GM18517 (cell line): ENCODE results near the gene TLK2.
"Not testable (repeated sequence)": the region's sequence is repeated elsewhere in the genome, so short reads cannot be mapped to it uniquely, and the experiment has no call there.

Experiments
- ATAC-seq: cut with Tn5 transposase; IDR thresholded peaks from one replicate; pipeline ENCODE4 v1.9.1; 2021; ENCODE audit warnings: mild to moderate bottlenecking, moderate library complexity; ENCODE audit not compliant: unreplicated experiment

The TLK2 gene

GRCh38 chr17:62482553-62482952 is 3.9 kb downstream of the TLK2 start:
- not testable (repeated sequence) for ATAC-seq

GRCh38 chr17:62490990-62491389 is 12.4 kb downstream of the TLK2 start:
- not testable (repeated sequence) for ATAC-seq

- ATAC-seq, result not testable (repeated sequence)
Observed at GRCh38 chr17:62493049-62493655, 14.5 kb downstream of the TLK2 start.

GRCh38 chr17:62494073-62494472 is 15.4 kb downstream of the TLK2 start:
- not testable (repeated sequence) for ATAC-seq

- not testable (repeated sequence) for ATAC-seq
Observed at GRCh38 chr17:62496344-62496743, 17.7 kb downstream of the TLK2 start.

- not testable (repeated sequence) for ATAC-seq
Observed at GRCh38 chr17:62498796-62499195, 20.2 kb downstream of the TLK2 start.

GRCh38 chr17:62500463-62500862 is 21.8 kb downstream of the TLK2 start:
- ATAC-seq, result not testable (repeated sequence)

GRCh38 chr17:62504857-62505256 is 26.2 kb downstream of the TLK2 start:
- not testable (repeated sequence) for ATAC-seq

- peak; percentile 55 for ATAC-seq
Observed at GRCh38 chr17:62507191-62507836, 28.7 kb downstream of the TLK2 start.

- ATAC-seq, result not testable (repeated sequence)
Observed at GRCh38 chr17:62510247-62510819, 31.7 kb downstream of the TLK2 start.

- ATAC-seq, result not testable (repeated sequence)
Observed at GRCh38 chr17:62511014-62511413, 32.4 kb downstream of the TLK2 start.

GRCh38 chr17:62516376-62516775 is 37.8 kb downstream of the TLK2 start:
- ATAC-seq, result not testable (repeated sequence)

- not testable (repeated sequence) for ATAC-seq
Observed at GRCh38 chr17:62521295-62521694, 42.7 kb downstream of the TLK2 start.

GRCh38 chr17:62524077-62524476 is 45.5 kb downstream of the TLK2 start:
- not testable (repeated sequence) for ATAC-seq

GRCh38 chr17:62525317-62525716 is 46.7 kb downstream of the TLK2 start:
- ATAC-seq, result not testable (repeated sequence)

GRCh38 chr17:62530936-62531335 is 52.3 kb downstream of the TLK2 start:
- ATAC-seq, result not testable (repeated sequence)

GRCh38 chr17:62536557-62536956 is 57.9 kb downstream of the TLK2 start:
- ATAC-seq, result not testable (repeated sequence)

- not testable (repeated sequence) for ATAC-seq
Observed at GRCh38 chr17:62541073-62541472, 62.4 kb downstream of the TLK2 start.

GRCh38 chr17:62543278-62543775 is 64.7 kb downstream of the TLK2 start:
- ATAC-seq, result not testable (repeated sequence)

GRCh38 chr17:62546066-62546465 is 67.4 kb downstream of the TLK2 start:
- ATAC-seq, result not testable (repeated sequence)

GRCh38 chr17:62552851-62553659 is 74.4 kb downstream of the TLK2 start:
- peak; percentile 88 for ATAC-seq
